Mesodermal cell (in vitro differentiated cells): ENCODE measurements around the gene SLC4A5.

ENCODE experiments used
- H3K27ac ChIP-seq: 2 replicates; pipeline ENCODE4 v1.7.0; 2013; ENCODE audit warnings: mild to moderate bottlenecking, low read depth, low read length, moderate library complexity; ENCODE audit not compliant: severe bottlenecking
- H3K36me3 ChIP-seq: 2 replicates; pipeline ENCODE4 v1.7.1; 2013; ENCODE audit warnings: mild to moderate bottlenecking, low read length, moderate library complexity; ENCODE audit not compliant: control insufficient read depth, insufficient read depth
- H3K4me1 ChIP-seq: one replicate; pipeline ENCODE4 v1.7.1; 2013; ENCODE audit warnings: mild to moderate bottlenecking, low read length; ENCODE audit not compliant: insufficient read depth, control insufficient read depth, poor library complexity, severe bottlenecking
- H3K4me3 ChIP-seq: 2 replicates; pipeline ENCODE4 v1.7.0; 2013; ENCODE audit warnings: low read length, control low read depth, mild to moderate bottlenecking; ENCODE audit not compliant: insufficient read depth, poor library complexity, severe bottlenecking; ENCODE audit errors: extremely low read depth
- H3K9me3 ChIP-seq: 2 replicates; pipeline ENCODE4 v1.7.1; 2013; ENCODE audit warnings: mild to moderate bottlenecking, low read length, moderate library complexity; ENCODE audit not compliant: control insufficient read depth
- WGBS, 2 experiments: methylation state at CpG; one replicate each; pipeline ENCODE4 v1.1.5; 2013; ENCODE audit warnings: missing lambda C conversion rate in 2 of 2; ENCODE audit not compliant: insufficient coverage in 2 of 2; 5-methylcytosine and 5-hydroxymethylcytosine counted together

Gene SLC4A5

DNA sequence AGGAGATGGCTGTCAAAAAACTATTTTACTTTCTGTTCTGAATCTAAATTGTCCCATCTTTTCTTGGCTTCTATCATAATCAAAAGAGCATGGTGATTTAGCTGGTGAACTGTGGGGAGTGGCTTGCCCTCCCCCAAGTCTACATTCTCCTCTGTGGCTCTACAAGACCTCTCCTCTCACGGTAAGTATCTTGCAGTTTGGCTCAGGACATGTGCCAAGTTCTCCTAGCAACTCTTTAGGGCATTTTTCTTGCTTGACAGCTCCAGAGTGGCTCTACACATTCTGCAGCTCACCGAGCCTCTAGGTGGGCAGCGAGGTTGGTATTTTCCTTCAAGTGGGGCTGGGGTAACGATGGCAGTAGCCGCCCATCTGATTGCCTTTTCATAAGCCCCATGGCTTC lies 29.1 kb downstream of the SLC4A5 start:
- 92 to 95% methylated on average over 4 to 5 of the region's 5 CpGs for WGBS, 2 experiments
- Histone ChIP-seq H3K4me3 (no peak overlapping the region), H3K9me3 (no peaks in the 10 kb centered on the region), H3K27ac (no peak overlapping the region), H3K4me1 (no peaks in the 10 kb centered on the region), H3K36me3 (no peaks in the 10 kb centered on the region)

DNA sequence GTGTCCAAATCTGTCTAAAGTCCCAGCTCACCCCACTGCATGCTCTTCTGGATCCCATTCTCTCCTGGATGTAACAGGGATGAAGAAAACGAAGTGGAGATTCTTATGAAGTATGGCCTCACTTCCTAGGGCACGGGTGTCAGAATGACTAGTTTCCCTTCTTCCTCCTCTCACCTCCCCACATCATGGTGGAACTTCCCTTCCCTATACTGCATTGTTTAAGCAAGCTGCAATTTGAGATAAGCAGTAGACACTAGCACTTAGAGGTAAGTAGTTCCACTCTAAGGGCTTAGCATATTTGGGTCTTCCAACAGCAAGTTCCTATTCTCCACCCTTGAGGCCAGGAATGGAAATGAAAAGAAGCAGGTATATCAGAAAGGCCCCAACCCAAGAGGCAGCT lies 29.7 kb downstream of the SLC4A5 start:
- 80% methylated on average over 1 of the region's 2 CpGs; no CpG with 5 or more reads in 1 of the 2 experiments for WGBS, 2 experiments
- Histone ChIP-seq H3K9me3 (no peaks in the 10 kb centered on the region), H3K4me1 (no peaks in the 10 kb centered on the region), H3K36me3 (no peaks in the 10 kb centered on the region), H3K4me3 (no peak overlapping the region), H3K27ac (no peak overlapping the region)

DNA sequence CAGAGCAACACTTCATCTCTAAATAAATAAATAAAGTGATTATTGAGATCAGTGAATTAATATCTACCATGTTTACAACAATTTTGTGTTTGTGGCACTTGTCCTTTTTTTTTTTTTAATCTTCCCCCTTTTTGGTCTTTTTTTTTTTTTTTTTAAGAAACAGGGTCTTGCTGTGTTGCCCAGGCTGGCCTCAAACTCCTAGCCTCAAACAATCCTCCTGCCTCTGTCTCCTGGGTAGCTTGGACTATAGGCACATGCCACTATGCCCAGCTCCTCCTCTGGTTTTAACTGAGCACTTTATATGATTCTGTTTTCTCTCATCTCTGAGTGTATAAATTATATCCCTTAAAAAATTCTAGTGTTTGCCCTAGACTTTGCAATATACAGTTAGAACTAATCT lies 30.3 kb downstream of the SLC4A5 start:
- Histone ChIP-seq H3K27ac (no peak overlapping the region), H3K9me3 (no peaks in the 10 kb centered on the region)

DNA sequence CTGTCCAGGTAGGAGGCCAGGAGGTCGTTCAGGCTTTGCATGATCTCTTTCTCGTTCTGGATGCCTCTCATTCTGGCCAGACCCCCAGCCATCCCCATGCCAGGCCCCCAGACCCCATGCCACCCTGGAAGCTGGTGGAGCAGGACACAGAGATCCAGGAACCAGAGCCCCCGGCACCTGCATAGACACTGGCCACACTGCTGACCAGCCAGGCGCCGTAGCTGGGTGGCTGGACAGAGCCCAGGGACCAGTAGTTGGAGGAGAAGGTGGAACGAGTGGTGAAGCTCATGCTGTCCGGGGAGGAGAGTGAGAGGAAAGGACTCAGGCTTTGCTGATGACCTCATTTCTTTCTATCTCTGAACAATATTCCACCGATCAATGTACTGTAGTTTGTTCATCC lies 35.5 kb downstream of the SLC4A5 start:
- H3K9me3 ChIP-seq, result no peaks in the 10 kb centered on the region
- H3K4me1 ChIP-seq, result no peaks in the 10 kb centered on the region
- no peak overlapping the region for H3K27ac ChIP-seq
- WGBS, 2 experiments, result 77 to 93% methylated on average over 3 of the region's 8 CpGs
- H3K36me3 ChIP-seq, result no peaks in the 10 kb centered on the region
- H3K4me3 ChIP-seq, result no peak overlapping the region

More for the DNA sequence above, 30.3 kb downstream of the SLC4A5 start:
- Histone ChIP-seq H3K4me1 (no peaks in the 10 kb centered on the region), H3K36me3 (no peaks in the 10 kb centered on the region), H3K4me3 (no peak overlapping the region)

DNA sequence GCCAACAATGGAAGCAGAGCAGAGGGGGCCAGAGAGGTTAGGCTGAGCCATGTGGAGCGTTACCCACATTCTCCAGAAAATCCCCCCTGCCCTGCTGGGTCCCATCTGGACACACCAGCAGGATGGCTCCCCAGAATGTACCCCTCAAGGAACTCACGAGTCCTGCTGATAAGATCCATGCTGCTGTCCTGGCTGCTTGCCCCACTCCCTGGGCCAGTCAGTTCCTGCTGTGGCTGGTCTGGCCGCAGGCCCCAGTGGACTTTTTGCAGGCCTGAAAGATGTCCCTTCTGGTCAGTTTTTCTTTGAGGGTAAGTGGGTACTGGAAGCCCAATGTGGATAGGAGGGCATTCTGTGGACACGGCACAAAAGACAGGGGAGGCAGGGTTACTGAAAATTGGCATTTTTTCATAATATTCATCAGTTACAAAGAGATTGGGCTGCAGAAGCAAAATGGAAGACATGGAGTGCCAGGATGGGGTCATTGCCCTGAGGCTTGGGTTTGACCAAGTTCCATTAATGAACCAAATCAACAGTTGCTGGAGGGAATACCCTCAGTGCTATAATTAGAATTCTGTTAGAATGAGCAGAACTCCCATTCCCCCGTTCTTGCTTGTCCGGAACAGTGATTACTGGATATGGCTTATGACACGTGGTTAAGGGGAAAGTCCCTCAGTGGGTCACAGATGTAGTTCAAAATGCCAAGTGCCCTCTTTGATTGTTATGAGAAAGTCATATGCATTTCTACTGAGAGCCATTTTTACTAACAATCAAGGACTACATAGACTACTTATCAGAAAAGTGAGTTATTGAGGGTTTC lies 38.7 kb downstream of the SLC4A5 start:
- no peak overlapping the region for H3K27ac ChIP-seq
- H3K9me3 ChIP-seq, result no peaks in the 10 kb centered on the region
- H3K4me1 ChIP-seq, result no peaks in the 10 kb centered on the region
- H3K36me3 ChIP-seq, result no peaks in the 10 kb centered on the region
- H3K4me3 ChIP-seq, result no peak overlapping the region
- 87 to 95% methylated on average over 6 of the region's 7 CpGs for WGBS, 2 experiments

DNA sequence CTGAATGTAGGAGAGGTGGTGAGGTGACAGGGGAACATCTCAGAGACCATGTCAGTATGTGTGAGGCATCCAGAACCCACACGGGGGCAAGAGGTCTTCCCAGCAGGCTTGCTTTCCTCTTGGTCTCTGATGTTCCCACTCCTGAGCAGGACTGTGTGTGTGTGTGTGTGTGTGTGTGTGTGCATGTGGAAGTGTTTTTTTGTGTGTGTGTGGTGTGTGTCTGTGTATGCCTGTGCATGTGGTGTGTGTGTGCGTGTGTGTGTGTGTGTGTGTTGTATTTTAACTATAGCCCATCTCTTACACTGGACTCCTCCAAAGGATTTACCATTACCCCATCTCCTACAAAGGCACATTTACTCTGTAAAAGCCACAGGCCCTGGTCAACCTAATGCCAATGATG lies 40.4 kb downstream of the SLC4A5 start:
- Histone ChIP-seq H3K9me3 (peaks cover 4% of the 10 kb centered on the region), H3K4me3 (no peak overlapping the region), H3K27ac (no peak overlapping the region), H3K4me1 (no peaks in the 10 kb centered on the region), H3K36me3 (no peaks in the 10 kb centered on the region)
- WGBS, 2 experiments, result 90 to 100% methylated on average over 1 of the region's 2 CpGs

DNA sequence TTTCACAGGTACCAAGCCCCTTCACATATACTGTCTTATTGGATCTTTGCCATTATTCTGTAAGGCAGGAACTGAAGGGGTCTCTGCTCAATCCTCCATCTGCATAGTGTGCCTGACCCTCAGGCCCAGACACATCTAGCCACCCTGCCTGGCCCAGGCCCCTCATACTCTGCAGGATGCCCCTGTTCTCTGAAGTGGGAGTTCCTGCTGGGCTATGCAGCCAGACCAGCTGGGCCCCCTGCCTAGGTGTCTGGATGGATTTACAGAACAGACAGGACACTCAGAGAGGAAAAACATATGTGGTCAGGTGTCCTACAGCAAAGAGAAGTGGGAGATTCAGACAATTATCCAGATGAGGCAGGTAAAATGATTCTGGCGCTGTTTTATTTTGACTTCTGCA lies 42.0 kb downstream of the SLC4A5 start:
- H3K4me3 ChIP-seq, result no peak overlapping the region
- no peaks in the 10 kb centered on the region for H3K4me1 ChIP-seq
- H3K36me3 ChIP-seq, result no peaks in the 10 kb centered on the region
- H3K9me3 ChIP-seq, result peaks cover 4% of the 10 kb centered on the region
- 80 to 100% methylated on average over 1 of the region's 1 CpG for WGBS, 2 experiments
- H3K27ac ChIP-seq, result no peak overlapping the region

DNA sequence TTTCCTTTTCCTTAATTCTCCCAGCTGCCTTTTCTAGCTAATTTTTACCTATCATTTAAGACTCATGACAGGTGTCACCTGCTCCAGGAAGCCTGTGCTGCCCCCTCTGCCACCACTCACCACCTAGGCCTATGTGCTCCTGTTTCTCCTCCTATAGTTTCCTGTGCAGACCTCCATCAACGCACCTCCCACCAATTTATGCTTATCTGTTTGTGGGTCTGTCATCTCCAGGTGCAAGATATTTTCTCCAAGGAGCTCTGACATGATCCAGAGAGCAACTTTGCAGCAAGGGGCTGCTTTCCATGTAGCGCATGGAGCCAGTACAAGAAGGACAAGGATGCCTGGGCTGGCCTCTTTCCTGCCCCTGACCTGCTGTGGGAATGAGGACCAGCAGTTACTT lies 42.7 kb downstream of the SLC4A5 start:
- no peak overlapping the region for H3K27ac ChIP-seq
- no peaks in the 10 kb centered on the region for H3K4me1 ChIP-seq
- H3K36me3 ChIP-seq, result no peaks in the 10 kb centered on the region
- WGBS, 2 experiments, result 94% methylated on average over 2 of the region's 2 CpGs; no CpG with 5 or more reads in 1 of the 2 experiments
- peaks cover 4% of the 10 kb centered on the region for H3K9me3 ChIP-seq
- no peak overlapping the region for H3K4me3 ChIP-seq

DNA sequence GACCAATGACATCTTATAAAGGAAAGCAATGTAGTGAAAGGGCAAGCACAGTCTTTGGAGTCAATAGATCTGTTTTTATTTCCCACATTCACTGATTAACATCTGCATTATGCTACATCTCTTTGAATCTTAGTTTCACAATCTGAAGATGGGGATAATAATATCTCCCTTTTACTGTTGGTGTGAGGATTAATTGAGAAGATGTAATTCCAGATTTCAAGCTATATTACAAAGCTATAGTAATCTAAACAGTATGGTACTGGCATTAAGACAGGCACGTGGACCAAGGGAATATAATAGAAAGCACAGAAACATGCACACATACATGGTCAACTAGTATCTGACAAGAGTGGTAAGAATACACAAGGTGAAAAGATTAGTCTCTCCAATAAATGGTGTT lies 45.3 kb downstream of the SLC4A5 start:
- Histone ChIP-seq H3K36me3 (no peaks in the 10 kb centered on the region), H3K4me1 (peaks cover 8% of the 10 kb centered on the region), H3K4me3 (no peak overlapping the region), H3K27ac (no peak overlapping the region), H3K9me3 (peaks cover 4% of the 10 kb centered on the region)
- WGBS, 2 experiments, result no CpG with 5 or more reads among the region's 1 CpG

DNA sequence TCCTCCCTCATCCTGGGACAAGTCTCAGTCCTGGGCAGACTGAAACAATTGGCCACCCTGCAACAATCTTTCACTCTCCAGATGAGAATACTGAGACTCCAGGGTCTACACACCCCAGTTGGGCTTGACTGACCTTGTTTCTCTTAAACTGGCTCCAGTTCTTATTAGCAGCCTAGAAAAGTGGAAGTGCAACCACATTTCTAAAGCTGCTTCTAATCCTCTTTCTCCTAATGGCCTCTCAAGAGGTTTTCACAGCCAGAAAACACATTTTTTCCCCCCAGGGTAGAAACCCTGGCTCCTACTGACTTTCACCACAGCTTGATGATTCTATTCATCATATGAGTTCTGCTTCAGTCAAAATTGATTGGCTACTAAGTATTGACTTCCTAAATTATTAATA lies 45.8 kb downstream of the SLC4A5 start:
- H3K27ac ChIP-seq, result no peak overlapping the region
- H3K4me1 ChIP-seq, result peaks cover 8% of the 10 kb centered on the region
- H3K4me3 ChIP-seq, result no peak overlapping the region
- H3K36me3 ChIP-seq, result no peaks in the 10 kb centered on the region
- H3K9me3 ChIP-seq, result peaks cover 4% of the 10 kb centered on the region

DNA sequence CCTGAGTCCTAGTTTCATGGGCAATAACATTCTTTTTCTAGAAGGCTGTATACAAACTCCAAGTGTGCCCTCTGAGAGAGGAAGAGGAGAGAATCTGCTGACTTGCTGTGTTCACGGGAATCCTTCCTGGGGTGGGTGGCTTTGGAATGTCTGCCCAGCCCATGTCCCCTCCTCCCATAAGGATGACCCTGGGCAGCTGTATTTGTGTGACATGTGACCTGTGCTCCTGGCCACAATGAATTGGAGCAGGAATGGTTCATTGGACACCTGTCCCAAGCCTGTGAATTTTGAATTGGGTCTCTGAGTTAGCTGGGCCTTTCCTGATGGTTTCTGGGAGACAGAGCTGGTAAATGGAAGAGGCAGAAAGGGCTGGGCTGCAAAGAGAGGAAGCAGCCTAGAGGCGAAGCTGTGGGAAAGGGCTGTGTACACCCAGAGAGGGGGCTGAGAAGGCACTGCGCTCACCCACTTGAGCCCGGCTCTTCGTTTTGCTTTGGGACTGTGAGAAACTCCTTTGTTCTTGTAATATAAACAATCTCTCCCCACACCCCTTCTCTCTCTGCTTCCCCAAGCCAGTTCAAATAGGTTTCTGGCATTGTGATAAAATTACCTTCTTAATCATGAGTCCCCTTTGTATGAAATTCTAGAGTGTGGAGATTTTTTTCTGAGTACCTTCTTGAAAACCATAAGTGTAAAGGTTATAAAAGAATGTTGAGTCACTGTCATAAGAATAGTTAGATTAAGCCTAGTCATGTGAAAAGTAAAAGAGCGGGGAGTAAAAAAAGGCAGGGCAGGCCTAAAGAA lies 49.8 kb downstream of the SLC4A5 start:
- WGBS, 2 experiments, result 82 to 87% methylated on average over 3 to 4 of the region's 6 CpGs
- Histone ChIP-seq H3K4me3 (no peak overlapping the region), H3K36me3 (no peaks in the 10 kb centered on the region), H3K27ac (no peak overlapping the region), H3K4me1 (peaks cover 8% of the 10 kb centered on the region), H3K9me3 (peaks cover 4% of the 10 kb centered on the region)
